GM19043 (cell line): ENCODE results near the gene SH3BP2.
A peak's percentile ranks its signal among the peaks of the same experiment; 100 is the strongest.

ENCODE experiments used
- ATAC-seq: cut with Tn5 transposase; IDR thresholded peaks from one replicate; pipeline ENCODE4 v1.9.1; 2021; ENCODE audit warnings: low read depth; ENCODE audit not compliant: unreplicated experiment

Gene SH3BP2, protein sequence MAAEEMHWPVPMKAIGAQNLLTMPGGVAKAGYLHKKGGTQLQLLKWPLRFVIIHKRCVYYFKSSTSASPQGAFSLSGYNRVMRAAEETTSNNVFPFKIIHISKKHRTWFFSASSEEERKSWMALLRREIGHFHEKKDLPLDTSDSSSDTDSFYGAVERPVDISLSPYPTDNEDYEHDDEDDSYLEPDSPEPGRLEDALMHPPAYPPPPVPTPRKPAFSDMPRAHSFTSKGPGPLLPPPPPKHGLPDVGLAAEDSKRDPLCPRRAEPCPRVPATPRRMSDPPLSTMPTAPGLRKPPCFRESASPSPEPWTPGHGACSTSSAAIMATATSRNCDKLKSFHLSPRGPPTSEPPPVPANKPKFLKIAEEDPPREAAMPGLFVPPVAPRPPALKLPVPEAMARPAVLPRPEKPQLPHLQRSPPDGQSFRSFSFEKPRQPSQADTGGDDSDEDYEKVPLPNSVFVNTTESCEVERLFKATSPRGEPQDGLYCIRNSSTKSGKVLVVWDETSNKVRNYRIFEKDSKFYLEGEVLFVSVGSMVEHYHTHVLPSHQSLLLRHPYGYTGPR

DNA sequence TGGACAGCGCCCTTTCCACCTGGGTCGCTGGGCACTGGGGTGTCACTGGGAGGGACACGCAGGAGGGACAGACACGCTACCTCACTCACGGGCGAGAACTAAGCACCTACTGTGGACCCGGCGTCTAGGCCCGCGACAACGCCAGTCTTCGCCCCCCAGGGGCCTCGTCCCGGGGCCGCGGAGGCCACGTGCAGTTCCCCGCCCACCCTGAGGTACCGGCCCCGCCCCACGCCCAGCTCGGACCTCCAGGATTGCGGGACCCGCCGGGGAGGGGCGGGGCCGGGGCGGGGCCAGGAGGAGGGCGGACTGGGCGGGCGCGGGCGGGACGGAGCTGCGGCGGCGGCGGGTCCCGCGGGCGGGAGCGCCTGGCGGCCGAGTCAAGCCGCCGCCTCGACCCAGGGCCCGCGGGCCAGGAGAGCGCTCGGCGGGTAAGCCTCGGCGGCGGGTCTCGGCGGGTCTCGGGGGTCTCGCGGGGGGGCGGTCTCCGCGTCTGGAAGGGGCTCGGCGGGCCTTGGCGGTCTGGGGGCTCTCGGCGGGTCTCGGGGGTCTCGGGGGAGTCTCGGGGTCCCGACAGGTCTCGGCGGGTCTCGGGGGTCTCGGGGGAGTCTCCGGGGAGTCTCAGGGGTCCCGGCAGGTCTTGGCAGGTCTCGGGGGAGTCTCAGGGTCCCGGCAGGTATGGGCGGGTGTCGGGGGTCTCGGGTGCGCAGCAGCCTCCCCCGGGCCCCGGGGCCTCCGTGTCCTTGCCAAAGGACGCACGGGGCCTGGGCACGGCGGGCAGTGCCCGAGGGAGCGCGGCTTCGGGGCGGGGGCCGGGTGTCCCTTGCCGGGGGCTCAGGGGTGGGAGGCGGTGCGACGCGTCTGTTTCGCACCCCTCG, at the start of gene SH3BP2:
Gene SH3BP2, plus strand, starts transcription at position 375 of the 875 bp plus-strand sequence. CDS start 27,533 bp downstream, outside the sequence.
- ATAC-seq: no peak

DNA sequence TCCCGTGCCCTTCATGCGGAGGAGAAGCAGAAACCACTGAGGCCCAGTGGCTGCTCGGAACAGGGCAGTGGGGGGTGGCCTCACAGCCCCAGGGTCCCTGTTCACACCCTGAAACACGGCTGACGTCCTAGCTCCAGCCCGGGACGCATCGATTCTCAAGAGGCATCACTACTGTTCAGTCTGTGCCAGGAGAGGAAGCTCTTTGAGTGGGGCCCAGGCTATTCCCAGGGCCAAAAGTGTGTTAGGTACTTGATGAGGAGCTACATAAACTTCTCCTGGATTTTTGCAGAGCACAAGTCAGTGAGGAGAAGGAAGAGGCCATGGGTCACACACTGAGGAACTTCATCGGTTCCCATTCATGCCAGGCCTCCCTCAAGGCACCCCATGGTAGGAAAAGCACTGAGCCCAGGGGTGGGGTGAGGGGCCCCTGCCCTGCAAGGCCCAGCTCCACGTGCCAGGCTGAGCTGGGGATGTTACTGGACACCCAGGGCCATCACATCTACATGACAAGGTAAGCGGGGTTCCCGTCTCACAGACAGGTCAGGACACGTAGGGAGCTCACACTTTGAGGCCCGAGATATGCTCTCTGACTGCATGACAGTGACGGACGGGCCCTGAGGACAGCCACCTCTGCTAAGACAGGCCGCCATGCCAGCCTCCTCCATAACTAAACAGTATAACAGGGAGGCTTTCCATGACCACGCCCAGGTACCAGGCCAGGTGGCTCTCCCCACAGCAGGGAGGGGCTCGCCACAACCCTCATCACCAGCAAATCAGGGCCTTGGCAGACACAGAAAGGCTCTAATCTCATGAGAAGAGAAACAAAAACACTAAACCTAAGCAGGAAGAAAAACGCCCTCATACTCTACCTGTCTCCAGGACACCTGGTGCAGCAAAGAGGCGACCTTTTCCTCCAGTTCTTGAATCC, 49.1 kb upstream of the SH3BP2 start:
- ATAC-seq: no peak

DNA sequence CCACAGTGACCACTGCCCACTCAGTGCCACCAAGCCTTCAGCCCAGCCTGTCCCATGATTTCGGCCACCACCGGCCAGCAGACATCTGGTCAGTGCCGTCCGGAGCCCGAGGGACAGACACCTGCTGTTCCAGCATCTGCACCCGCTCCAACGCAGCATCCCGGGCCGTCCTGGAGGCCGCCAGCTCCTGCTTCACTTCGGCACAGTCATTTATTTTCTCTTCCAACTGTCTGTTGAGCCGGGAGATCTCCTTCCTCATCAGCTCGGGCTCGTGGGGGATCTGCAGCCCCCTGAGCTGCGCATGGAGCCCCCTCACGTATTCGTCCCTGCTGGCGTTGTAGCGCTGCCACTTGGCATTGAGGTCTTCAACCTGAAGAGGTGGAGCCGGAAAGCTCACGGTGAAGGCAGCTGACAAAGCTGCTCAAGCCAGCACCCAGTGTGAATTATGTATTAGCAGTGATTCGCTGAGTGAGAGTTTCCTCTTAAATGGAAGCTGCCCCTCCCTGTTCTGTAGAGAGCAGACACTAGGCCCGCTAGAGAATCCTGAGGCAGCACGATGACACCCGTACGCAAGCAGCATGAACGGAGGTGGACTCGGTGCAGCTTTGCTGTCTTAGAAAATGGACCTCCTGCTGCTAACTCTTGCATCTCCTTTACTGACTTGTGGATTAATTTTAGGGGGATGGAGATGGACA, 48.2 kb upstream of the SH3BP2 start:
- no peak for ATAC-seq

DNA sequence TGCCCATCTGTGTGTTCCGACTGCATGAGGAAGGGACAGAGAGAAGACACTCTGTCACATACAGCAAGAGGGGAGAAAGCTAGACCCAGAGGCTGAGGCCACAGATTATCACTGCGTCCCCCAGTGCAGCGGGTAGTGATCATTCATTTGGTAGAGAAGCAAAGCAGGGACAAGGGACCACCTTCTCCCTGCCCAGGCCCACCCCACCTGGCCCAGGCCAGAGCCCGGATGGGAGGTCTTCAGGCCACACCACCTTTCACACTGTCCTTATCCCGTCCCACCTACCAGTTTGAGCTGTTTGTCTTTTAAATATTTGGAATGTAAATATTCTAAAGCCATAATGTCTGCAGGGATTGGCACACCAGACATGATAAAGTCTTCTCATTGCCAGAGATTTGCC, 47.4 kb upstream of the SH3BP2 start:
- no peak for ATAC-seq

DNA sequence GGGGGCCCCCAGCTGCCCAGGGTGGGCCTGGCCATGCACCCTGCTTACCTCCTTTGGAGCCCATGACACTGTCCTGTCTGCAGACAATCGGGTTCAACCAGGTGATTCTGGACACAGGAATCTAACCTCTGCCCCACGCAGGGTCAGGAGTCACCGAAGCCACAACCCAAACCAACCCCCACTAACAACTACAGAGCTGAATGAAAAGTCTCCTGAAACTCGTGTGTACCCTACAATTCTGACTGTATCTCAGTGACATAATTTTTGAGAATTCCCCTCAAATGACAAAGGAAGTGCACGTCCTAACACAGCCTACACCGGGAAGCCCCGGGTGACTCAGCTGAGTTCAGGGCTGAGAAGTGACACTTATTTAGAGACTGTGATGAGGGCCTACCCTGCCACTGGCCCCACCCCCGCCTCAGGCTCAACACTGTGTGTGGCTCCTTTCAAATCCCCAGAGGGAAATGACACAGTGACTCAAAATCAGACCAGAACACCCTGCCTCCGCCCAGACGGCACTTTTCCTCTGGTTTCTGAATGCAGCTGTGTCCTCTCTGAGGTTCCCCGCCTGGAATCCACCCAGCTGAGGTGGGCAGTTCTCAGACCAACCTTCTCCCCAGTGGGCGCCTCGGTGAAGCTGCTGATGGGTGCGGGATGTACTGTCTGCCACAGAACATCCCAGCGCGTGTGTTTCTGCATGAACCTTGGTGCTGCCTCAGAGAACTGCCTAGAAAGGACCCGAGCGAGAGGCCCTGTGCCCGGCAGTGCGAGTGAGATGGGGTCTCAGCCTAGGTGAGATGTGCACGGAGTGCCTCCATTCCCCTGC, 46.7 kb upstream of the SH3BP2 start:
- ATAC-seq: peak; percentile 88

DNA sequence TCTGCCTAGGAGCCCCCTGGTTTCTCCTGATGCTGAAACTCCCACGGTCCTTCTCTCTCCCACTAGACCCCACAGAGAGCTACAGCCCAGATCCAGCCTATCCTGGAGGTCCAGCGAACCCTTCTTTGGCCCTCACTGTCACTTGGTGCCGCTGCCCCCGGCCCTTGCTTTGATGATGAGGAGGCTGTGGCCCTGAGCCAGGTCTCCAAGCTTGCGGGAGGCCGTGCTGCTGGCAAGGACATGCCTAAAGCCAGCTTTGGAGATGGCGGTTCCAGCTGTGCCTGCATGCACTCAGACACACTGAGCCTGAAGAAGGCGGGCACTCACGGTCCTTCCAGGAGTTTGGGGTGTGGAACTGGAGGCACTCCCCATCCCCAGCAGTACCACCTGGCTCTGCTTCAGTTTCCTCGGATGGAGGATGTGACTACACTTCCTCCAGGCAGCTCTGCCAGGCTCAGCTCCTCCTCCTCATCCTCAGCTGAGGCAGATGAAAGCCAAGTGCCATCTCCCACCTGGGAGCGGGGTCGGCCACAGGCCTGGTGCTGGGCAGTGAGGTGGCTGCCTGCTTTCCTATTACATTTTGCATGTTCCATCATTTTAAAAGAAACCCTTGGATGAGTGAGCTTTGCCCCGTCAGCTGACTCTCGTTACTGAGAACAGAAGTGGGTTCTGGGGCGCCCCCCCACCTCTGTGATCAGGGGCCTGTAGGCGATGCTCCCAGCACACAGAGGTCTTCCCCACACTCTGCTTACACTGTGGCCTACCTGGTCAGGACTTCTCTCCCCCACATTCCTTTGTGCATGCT, 45.8 kb upstream of the SH3BP2 start:
- ATAC-seq: no peak

DNA sequence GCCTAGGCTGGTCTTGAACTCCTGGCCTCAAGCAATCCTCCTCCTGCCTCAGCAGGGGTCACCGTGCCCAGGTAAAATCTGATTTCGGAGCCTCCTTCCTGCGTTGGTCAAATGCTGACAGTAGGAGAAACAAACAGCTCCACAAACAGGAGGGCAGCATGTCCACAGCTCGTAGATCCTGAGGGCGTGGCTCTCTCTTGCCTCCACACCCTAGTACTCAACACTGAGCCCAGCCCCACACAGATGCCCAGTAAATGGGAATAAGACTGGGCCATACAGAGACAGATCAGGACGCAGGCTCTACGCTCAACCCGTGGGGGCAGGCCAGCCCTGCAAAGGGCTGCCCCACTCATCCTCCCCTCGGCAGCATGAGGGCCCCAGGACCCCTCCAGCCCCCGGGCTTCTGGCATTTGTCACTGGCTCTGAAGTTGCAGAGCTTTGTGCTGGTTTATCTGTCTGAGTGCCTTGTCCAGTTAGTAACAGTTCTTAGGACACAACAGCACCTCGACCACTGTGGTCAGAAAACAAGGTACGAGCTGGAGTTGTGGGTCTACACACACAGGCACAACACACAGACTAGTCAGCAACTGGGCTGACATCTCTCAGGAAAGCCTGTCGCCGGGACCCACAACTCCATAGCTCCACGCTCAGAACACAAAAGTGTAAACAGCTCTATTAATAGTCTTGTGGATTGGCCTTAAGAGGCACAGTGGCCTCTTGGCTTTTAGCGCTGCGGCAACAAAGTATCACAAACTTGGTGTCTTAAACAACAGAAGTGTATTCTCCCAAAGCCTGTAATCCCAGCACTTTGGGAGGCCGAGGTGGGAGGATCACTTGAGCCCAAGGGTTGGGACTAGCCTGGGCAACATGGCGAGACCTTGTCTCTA, 41.9 kb upstream of the SH3BP2 start:
- no peak for ATAC-seq

DNA sequence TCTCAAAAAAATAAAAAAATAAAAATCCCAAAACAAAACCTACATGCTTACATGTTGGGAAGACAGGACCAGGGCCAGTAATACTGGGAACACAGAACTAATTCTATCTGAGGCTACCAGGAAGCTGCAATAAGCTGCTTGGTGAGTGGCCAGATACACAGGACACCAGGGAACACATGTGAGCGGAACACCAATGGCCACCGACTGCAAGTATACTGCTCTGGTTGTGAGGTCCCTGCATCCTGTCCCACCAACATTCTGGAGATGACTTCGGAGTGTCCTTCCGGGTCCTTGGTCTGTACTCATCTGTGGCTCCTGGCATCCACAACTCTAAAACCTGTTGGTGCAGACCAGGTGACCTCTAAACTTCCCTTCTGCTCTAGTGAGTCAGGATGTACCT, 39.4 kb upstream of the SH3BP2 start:
- ATAC-seq: no peak

DNA sequence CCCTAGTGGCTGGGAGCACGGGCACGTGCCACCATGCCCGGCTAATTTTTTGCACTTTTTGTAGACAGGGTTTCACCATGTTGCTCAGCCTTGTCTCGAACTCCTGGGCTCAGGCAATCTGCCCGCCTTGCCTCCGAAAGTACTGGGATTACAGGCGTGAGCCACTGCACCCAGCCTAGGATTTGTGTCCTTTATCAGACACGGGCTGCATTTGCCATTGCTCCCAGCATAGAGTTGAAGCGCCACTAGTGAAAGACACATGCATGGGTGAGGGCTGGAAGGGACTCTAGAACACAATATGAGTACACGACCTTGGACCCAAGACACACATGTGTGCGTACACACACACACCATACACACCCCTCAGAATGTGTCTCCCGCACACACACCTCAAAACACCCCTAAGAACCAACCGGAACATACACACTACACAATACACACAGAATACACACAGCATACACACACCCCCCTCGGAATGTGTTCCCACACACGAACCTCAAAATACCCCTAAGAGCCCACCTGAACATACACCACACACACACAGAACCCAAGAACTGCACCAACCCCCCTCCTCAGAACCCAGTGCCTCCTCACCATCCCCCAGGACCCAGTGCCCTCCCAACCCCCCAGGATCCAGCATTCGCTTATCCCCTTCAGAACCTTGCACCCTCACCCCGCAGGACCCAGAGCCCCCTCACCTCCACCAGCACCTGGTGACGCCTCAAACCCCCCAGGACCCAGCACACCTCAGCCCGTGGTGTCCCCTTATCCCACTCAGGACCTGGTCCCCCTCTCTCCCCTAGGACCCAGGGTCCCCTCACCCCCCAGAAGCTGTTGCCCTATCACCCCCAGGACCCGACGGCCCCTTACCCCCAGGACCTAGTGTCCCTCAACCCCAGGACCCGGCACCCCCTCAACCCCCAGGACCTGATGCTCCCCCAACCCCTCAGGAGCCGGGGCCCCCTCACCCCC, 37.8 kb upstream of the SH3BP2 start:
- no peak for ATAC-seq

DNA sequence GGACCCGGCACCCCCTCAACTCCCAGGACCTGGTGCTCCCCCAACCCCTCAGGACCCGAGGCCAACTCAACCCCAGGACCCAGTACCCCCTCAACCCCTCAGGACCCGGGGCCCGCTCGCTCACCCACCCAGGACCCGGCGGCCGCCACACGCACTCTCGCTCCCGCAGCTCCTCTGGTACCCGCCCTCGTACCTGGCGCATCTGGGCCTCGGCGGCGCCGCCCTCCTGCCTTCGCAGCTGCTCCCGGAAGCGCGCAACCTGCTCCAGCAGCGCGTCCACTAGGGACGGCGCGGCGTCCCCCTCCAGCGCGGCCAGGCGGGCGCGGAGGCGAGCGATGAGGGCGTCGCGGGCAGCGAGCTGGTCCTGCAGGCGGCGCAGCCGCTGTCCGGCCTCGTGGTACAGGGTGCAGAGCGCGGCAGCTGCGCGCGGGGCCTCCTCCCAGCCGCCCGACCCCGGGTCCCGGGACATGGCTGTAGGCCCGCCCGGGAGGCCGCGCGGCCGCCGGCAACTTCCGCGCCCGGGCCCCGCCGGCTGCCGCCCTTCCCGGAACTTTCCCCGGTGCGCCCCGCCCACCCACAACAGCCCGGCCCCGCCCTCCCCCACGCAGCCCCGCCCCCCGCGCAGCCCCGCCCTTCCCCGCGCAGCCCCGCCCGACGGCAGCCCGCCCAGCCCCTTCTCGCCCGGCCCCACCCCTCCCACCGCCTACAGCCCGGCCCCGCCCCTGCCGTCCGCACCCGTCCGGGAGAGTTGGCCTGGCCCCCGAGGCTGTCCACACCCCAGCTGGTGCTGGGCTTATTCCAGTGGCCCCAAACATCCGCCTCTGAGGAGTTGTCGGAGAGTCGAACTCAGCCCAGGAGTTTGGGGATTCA, 36.8 kb upstream of the SH3BP2 start, which contains the start of gene TNIP2:
Gene TNIP2, minus strand, starts transcription at position 516 of the 870 bp plus-strand sequence. Its CDS starts 47 bp downstream, at position 469.
- ATAC-seq: peak; percentile 66

DNA sequence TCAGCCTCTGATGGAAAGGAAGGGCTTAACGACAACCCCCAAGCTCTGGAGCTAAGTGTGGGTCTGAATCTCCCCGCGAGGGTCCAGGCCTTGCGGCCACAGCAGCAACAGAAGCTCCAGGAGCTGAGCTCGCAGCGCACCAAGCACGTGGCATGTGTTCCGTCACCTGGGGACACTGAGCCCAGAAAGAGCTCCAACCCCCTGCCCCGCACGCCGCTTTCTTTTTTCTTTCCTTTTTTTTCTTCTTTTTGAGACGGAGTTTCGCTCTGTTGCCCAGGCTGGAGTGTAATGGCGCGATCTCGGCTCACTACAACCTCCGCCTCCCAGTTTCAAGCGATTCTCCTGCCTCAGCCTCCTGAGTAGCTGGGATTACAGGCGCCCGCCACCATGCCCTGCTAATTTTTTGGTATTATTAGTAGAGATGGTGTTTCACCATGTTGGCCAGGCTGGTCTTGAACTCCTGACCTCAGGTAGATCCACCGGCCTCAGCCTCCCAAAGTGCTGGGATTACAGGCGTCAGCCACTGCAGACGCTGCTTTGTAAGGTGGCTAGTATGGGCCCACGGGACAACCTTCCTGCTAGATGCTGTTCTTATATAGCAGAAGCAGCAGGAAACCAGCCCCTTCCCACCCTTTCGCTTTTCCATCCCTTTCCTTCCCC, 36.1 kb upstream of the SH3BP2 start:
- ATAC-seq: no peak

DNA sequence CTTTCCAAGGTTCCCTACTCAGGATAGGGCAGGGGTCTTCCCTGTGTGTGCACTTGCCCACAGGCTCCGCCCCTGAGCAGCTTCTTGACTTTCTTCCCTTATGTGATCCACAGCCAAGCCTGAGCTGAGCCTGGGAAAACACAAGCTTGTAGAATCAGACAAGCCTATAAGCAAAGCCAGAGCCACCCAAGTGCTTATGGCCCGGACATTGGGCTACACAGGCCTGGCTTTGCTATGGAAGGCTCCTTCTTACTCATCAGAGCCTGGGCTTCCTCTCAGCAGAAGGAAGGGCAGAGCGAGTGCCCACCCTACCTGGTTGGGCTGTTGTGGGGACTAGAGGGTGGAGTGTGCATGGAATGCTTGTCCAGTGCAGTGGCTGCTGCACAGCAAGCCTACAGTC, 35.5 kb upstream of the SH3BP2 start:
- ATAC-seq: no peak

DNA sequence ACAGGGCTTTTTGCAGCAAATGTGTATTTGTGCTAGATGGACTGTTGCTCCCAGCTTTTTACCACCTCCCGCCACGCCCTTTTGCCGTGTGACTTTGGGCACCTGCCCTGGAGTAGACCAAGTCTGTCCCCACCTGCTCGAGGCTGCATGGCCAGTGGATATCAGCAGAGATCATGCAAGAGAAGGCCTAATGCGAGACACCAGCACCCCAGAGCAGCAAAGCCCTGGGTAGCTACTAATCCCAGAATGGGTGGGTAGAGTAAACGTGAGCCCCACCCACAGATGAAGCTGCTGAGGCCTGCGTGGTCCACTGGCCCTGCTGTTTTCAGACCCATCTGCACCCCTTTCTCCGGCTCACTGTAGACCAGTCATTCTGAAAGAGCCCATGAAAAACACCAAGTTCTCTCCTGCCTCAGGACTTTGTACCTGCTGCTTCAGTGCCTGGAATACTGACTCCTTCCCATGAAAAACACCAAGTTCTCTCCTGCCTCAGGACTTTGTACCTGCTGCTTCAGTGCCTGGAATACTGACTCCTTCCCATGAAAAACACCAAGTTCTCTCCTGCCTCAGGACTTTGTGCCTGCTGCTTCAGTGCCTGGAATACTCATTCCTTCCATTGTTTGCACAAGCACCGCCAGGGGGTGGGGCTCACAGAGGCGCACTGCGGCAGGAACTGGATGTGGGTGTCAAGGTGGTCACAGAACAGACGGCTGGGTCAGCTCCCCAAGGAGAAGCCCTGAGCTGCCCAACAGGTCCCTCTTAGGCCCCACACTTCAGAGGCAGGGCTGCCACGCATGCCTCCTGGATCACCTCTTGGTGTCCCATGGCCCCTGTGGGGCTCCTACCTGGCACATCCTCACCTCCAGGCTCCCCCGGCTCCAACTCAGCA, 31.6 kb upstream of the SH3BP2 start:
- ATAC-seq: no peak
